GM23248 (cell line): ENCODE data around the gene MAPK11.

Experiments
- EZH2 ChIP-seq: fragments of 200-600 bp; sonication (generic); IDR thresholded peaks from 2 replicates; pipeline ENCODE4 v1.6.1; 2018; ENCODE audit warnings: antibody characterized with exemption, mild to moderate bottlenecking; ENCODE audit not compliant: insufficient read depth, poor library complexity, severe bottlenecking
- EZH2phosphoT487 ChIP-seq: fragments of 200-600 bp; sonication (generic); IDR thresholded peaks from 2 replicates; pipeline ENCODE4 v1.6.1; 2018; ENCODE audit warnings: antibody characterized with exemption, moderate library complexity, mild to moderate bottlenecking, low read depth; ENCODE audit not compliant: insufficient read depth

DNA sequence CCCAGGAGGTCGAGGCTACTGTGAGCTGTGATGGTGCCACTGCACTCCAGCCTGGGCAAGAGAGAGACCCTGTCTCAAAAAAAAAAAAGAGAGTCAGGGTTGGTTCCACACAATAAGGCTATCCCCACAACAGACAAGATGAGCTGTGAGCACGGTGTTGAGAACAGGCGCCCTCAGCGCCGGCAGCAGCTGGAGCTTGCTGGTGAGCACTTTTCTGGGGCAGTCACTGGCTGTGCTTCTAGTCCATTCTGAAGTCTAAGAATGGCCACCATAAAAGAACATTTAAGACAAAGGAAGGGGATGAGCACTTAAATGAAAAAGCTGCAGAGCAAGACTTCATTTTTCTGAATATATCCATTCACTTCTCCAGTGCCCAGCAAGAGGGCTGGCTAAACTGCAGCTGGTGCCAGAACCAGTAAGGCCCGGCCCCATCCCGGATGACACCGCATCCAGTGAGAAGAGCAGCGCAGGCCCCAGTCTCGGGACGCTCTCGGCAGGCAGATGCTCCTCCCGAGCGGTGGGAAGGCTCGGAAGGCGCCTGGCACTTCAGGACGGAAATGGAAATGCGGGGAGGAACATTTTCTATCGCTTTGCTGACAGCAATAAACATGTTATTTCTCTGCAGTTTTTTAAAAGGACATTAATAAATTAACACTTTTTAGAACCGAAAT lies 37.6 kb downstream of the MAPK11 start:
- no peak for TF ChIP-seq EZH2phosphoT487
- TF ChIP-seq EZH2 = no peak
